Superior temporal gyrus (tissue), 1 donor: ENCODE results near the gene ZBTB25.

Experiments used
- DNase-seq: peaks from one replicate; pipeline ENCODE4 v3.0.0-alpha.2; 2016; ENCODE audit errors: extremely low spot score

The ZBTB25 gene

GRCh38 chr14:64515053-64515452 is 11.4 kb upstream of the ZBTB25 start:
- DNase-seq, result no peak

DNA sequence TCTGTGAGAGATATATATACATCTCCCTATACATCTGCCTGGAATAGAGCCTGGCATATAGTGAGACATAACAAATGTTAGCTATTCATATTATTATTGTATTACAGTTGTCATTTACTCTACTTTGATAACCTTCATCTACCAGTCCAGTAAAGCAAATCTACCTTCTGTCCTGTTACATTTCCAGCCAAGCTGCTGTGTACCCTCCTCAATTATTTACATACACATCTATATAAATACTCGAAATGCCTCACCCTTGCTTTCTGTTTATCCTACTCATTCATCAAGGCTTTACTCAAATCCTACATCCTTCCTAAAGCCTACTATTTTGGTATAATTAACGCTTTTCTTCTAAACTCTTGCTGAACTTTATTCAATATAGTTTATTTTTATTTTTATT is 9.6 kb upstream of the ZBTB25 start:
- no peak for DNase-seq

- peak; percentile 96 for DNase-seq
Observed at GRCh38 chr14:64510825-64511671, 7.4 kb upstream of the ZBTB25 start.

DNA sequence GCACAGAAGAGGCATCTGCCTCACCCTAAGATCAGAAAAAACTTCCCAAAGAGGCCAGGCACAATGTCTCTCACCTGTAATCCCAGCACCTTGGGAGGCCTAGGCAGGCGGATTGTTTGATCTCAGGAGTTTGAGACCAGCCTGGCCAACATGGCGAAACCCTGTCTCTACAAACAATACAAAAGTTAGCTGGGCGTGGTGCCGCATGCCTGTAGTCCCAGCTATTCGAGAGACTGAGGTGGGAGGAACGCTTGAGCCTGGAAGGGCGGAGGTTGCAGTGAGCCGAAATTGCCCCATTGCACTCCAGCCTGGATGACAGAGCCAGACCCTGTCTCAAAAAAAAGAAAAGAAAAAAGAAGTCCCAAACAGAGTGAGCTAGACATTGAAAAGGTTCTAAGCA is 5.4 kb upstream of the ZBTB25 start:
- DNase-seq, result no peak

DNA sequence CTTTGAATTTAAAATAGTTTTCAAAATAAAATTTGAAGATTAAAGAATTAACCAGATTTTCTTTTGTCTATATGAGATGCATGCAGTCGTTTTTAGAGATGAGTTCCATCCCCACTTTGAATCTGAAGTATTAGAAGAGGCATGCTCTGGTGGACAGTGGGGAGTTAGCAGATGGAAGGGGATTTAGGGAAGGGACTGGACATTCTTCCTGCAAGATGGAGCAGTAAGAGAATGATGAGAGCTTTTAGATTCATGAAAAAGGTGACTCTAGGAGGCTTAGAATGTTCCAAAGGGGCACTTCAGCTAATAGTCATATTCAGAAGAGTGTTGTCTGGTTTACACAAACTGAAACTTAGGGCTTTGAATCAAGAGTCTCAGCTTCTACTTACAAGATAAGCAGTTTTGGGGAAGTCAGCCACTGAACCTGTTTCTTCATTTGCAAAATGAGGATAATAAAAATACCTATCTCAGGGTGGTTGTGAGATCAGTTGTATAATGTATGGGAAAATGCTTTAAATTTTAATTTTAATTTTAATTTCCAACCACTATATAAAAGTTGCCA is 4.7 kb upstream of the ZBTB25 start:
- DNase-seq, result no peak

DNA sequence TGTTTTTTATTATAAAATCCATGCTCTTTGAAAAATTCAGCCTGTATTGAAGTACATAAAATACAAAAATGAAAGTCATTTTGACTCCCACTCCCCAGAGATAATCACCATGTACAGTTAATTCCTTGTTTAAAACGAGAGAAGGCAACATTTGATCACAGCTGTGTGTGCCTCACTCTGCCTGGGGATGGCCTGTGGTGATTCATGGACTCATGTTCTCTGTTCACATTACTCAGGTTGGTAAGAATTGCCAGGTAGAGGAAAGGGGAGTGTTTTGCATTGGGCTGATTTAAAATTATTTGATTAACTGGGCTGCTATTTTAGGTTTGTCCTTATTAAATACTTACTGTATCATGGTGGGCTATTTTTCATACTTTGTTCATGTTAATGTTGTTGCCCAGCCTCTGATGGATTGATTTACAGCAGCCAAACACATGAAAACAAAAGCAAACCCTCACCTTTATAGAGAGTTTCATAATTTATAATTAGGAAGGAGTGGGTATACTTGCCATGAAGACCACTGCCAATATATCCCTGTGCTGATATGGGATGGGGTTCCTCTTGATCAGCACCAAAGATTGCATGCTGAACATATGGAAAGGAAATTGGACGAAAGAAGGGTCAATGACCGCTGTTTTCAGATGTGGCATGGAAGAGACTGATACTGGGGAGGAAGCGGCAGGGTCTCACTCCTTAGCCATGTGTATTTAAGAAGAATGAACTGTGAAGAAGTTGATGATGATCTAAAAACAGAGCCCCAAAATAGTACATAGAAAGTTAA is 3.9 kb upstream of the ZBTB25 start:
- DNase-seq, result no peak

DNA sequence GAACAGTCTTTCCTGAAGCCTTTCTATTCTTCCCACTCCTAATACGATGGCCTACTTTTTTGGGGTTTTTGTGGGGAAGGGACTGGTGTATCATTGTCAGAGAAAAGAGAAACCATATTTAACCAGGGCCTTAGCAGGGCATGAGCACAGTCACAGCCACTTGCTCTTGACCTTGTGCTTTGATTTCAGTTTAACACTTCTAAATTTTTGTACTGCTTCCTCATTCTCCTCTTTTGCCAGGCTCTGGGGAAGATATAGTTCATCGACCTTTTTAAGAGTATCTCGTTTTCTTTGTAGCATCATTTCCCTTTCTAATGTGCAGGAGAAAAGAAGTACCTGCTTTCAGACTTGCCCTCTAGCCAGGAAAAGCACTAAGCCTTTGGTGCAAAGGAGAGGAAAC is 3.1 kb upstream of the ZBTB25 start:
- no peak for DNase-seq

DNA sequence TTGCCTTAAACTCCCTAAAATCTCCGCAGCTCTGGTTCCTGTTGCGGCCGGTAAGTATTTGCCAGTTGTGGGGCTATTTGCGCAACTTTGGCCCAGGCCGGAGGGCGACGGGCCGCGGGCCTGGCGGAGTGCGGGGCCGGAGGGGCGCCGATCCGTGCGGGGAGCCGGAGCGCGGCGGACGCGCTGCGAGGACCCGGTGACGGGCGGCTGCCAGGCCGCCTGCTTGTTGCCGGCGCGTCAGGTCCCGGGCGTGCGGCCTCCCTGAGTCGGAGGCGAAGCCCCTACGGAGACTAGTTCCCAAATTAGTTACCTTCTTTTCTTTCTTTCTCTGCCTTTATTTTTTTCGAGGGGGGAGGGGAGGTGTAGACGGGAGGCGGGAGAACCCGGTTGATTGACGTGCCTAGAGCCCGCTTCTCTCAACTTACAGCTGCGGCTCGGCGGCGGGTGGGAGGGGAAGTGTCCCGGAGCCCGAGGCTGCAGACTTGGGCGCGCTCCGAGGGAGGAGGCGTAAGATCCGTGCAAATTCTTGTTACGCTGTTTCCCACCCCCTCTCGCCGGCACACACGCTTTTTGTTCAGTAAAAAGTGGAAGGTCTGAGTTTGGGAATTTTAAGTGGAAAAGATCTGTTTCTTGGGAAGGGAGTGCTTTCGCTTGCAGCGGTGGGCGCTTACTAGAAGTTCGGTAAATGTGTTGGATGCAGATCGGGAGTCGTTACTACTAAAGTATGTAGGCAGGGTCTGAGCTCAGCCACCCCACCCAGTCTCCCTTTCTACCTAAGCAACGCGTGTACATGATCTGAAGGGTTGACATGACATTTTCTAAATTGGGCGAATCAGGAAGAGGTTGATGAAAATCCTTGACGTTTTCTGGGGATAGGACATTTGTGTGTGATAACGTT is 1.5 kb upstream of the ZBTB25 start:
- DNase-seq, result peak; percentile 82

DNA sequence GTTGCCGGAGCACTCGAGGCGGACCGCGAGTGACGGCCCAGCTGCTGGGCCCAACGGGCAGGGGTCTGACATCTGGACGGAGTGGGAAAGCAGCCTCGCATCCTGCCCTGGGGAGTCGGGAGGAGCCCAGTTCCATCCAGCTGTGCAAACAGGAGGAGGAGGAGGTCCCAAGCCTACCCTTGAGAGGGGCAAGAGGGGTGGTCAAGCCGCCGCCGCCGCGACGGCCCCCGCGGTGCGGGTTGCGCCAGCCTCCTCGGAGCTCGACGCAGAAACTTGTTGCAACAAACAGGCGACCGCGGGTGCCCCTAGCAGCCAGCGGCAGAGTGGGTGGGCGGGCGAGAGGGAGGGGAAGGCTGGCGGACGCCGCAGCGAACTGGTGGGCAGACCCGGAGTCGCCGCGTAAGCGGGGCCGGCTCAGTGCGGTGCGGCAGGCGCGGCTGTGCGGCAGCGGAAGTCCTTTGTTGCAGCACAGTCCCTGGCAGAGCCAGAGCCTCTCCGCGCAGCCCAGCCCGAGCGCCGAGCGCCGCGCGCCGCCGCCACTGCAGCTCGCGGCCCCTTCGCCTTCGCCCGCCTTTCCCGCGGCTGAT is 765 bp upstream of the ZBTB25 start, which contains the start of gene ZBTB1:
ZBTB1 (plus strand) TSS at position 461 of the 587 bp plus-strand sequence. CDS start 16,735 bp downstream, outside the sequence.
- peak; percentile 68 for DNase-seq

DNA sequence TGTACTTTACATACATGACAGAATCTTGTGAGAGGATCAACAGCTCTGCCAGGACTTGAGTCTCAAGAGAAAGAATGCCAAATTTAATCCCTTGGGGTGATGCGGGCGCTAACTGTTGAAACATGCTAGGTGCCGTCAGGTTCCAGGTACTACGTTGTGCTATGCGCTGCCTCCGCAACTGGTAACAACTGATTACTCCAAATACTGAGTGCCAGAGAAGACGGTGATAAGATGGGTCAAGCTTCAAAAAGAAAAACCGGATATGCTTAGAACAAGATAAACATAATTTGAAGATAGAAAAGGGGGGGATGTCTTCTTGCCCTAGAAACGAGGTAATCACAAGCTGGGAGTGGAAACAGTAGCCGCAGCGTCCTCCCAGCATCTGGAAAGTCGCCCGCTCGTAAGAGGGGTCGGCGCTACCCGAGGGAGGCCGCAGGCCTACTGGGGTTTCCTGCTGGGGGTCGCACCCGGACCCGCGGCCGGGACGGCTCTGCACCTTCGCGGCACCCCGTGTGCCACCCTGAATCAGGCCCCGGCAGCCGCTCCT is 678 bp downstream of the ZBTB25 start:
- peak; percentile 51 for DNase-seq

DNA sequence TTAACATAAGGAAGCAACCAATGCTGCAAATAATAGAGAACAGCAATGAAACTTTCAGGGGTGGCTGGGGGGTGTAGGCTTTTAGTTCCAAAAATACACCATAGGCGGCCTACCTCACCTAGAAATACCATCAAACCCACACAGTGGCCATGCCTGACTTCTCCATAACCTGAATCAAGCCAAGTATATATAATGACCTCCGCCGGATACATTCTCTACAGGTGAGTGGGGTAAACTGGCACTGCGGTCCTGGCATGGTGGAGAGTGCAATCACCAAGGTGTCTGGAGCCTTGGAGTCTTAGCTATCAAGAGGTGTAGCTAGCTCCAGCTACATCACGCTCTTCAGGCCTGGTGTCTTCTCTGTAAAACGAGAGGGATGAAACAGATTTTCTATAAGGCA is 1.2 kb downstream of the ZBTB25 start:
- no peak for DNase-seq

DNA sequence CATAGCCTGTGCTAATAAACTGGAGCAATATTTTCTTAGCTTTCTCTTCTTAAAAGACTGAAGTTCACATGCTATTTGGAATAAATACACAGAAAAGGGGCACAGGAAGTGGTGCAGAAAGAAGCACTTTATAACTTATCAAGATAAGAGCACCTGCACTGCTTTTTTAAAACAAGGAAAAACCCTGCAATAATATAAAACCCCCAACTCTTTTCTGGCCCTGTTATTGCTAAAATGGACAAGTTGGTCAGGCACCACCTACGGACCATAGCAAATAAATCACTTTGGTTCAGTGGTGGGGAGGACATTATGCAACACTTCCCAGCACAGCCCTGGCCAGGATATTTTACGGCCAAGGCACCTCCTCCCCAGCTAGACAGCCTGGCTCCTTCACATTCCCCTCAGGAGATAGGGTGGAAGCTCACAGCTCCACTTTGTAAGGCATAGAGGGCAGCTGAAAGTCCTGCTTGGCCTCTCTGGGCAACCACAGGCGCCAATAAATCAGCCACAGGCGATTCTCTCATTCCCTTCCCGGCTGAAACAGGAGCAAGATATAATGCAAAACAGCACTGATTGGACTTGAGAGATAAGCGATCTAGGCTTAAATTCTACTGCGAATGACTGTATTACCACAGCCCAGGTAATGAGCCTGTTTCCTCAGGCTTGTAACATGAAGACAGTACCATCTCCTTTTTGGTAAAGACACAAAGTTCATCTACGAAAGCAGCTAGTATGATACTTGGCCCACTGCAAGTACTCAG is 2.0 kb downstream of the ZBTB25 start:
- no peak for DNase-seq

DNA sequence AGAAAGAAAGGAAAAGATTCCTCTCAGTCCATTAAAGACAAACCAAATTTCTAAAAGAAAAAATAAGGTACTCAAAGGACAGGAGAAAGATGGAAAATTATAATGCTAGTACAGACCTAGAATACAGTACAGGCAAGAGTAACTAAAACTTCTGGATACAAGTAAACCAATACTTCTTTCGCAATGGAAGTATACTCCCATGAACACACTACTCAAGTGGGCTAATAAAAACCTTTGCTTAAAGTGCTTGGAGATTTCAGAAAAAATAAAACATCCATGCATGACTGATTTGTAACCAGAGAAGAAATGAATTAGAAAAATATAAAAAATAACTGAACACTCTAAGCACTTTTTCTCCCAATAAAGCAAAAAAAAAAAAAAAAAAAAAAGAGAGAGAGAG is 3.5 kb downstream of the ZBTB25 start:
- DNase-seq, result no peak

DNA sequence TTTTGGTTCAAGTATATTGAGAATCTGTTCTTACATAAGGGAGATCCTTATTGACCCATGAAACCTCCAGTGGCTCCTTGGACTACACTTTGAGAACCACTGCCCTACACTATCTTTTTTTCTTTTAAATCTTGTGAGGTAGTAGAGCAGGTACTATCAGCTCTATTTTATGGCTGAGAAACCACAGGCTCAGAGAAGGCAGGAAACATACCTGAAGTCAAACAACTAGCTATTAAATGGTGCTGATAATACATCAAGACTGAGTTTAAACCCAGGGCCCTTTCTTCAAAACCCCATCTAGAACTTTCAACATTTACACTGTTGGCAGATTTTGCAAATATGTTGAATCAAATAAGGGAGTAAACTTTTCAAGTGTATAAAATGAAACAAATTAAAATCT is 6.9 kb downstream of the ZBTB25 start:
- DNase-seq, result no peak

- DNase-seq, result no peak
Observed at GRCh38 chr14:64495252-64495651, 8.4 kb downstream of the ZBTB25 start.

- no peak for DNase-seq
Observed at GRCh38 chr14:64493455-64493854, 10.2 kb downstream of the ZBTB25 start.

DNA sequence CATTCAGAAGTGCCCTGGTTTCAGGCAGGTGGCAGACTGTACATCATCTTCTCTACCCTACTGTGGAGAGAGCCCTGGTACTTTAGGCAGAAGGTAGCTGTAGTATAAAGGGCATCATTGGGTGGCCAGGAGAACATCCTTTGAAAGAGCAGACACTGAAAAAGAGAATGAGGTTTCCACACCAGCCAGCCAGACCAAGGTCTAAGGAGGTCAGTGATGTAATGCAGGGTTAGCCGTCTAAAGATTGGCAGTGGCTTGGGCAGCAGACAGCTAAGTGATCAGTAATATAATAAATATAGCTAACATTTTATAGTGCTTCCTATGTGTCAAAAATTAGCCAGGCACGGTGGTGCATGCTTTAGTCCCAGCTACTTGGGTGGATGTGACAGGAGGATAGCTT is 12.0 kb downstream of the ZBTB25 start:
- DNase-seq, result peak; percentile 3

DNA sequence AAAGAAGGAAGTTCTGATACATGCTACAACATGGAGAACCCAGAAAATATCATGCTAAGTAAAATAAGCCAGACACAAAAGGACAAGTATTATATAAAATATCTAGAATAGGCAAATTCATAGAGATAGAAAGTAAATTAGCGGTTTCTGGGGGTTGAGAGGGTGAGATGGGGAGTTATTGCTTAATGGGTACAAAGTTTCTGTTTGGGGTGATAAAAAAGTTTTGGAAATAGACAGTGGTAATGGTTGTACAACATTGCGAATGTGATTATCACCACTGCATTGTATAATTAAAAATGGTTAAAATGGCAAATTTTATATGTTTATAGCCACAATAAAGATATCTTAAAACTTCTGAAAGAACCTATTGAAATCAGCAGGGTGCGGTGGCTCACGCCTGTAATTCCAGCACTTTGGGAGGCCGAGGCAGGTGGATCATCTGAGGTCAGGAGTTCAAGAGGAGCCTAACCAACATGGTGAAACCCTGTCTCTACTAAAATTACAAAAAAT is 15.0 kb downstream of the ZBTB25 start:
- no peak for DNase-seq

DNA sequence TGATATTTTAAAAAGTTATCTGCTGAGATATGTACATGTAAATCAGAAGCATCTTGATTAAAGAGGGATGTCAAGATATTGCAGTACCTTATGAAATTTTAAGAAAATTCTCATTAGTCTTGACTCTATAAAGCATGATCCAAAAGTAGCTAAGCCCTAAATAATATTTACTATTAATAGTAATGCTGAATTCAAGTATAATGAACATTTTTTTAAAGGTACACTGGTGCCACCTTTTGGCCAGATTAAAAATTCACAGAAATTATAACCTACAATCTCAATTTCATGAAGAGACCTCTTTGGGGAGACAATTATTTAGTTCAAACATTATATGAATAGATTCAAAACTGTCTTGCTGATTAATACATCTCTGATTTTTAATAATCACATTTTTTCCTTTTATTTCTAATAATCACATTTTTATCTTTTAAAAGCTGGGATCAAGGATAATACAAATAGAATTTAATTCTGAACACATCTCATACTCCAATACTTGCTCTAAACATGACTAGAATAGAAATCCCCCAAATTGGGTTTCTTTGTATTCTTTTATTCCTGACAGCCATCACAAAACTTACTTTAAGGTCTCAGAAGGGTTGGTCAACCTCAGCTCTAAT is 24.9 kb downstream of the ZBTB25 start:
- peak; percentile 82 for DNase-seq
